Neural progenitor cell (in vitro differentiated cells): ENCODE results near the gene FATE1. TPM values are rescaled to one million over a fixed set of nuclear protein-coding genes. Genes with fewer than 3 reads are reported as not detected.

Source experiments
- DNase-seq: peaks from one replicate; pipeline ENCODE4 v3.0.0-alpha.2; 2016; ENCODE audit warnings: low spot score
- H2AFZ ChIP-seq: fragments of 200-600 bp; sonication (generic); replicated peaks from 2 replicates; pipeline ENCODE4 v1.6.1; 2016; ENCODE audit warnings: antibody characterized with exemption
- H3F3A ChIP-seq: fragments of 200-600 bp; sonication (generic); 2 replicates; pipeline ENCODE4 v1.6.1; 2016; ENCODE audit warnings: antibody characterized with exemption, low read depth
- H3K27ac ChIP-seq: fragments of 200-600 bp; sonication (generic); 2 replicates; pipeline ENCODE4 v1.5.1; 2016; ENCODE audit warnings: mild to moderate bottlenecking
- H3K27me3 ChIP-seq: fragments of 200-600 bp; sonication (generic); 2 replicates; pipeline ENCODE4 v1.6.1; 2016; ENCODE audit warnings: mild to moderate bottlenecking, moderate library complexity
- H3K36me3 ChIP-seq: fragments of 200-600 bp; sonication (generic); 2 replicates; pipeline ENCODE4 v1.5.1; 2016
- H3K4me1 ChIP-seq: fragments of 200-600 bp; sonication (generic); 2 replicates; pipeline ENCODE4 v1.6.1; 2016; ENCODE audit warnings: mixed run types
- H3K4me2 ChIP-seq: fragments of 200-600 bp; sonication (generic); 2 replicates; pipeline ENCODE4 v1.6.1; 2016
- H3K4me3 ChIP-seq: fragments of 200-600 bp; sonication (generic); 2 replicates; pipeline ENCODE4 v1.5.1; 2016
- H3K79me2 ChIP-seq: fragments of 200-600 bp; sonication (generic); 2 replicates; pipeline ENCODE4 v1.6.1; 2016; ENCODE audit warnings: low read depth
- H3K9ac ChIP-seq: fragments of 200-600 bp; sonication (generic); 2 replicates; pipeline ENCODE4 v1.6.1; 2016
- H3K9me3 ChIP-seq: fragments of 200-600 bp; sonication (generic); 2 replicates; pipeline ENCODE4 v1.5.1; 2016; ENCODE audit warnings: low read depth
- H4K20me1 ChIP-seq: fragments of 200-600 bp; sonication (generic); 2 replicates; pipeline ENCODE4 v1.6.1; 2016; ENCODE audit warnings: low read depth
- H3K27ac Mint-ChIP-seq: 3 replicates; pipeline ENCODE4 v1.8.0; 2021; ENCODE audit warnings: mixed read lengths
- H3K27me3 Mint-ChIP-seq: 2 replicates; pipeline ENCODE4 v1.8.0; 2022; ENCODE audit warnings: low read depth, mild to moderate bottlenecking, inconsistent platforms, moderate library complexity, mixed read lengths; ENCODE audit not compliant: insufficient read depth
- H3K36me3 Mint-ChIP-seq: 3 replicates; pipeline ENCODE4 v1.8.0; 2021; ENCODE audit warnings: mixed read lengths
- H3K4me1 Mint-ChIP-seq: 3 replicates; pipeline ENCODE4 v1.8.0; 2021; ENCODE audit warnings: mixed read lengths
- H3K4me3 Mint-ChIP-seq: 3 replicates; pipeline ENCODE4 v1.8.0; 2021; ENCODE audit warnings: mild to moderate bottlenecking, moderate library complexity, mixed read lengths
- H3K9me3 Mint-ChIP-seq: 3 replicates; pipeline ENCODE4 v1.8.0; 2020; ENCODE audit warnings: mixed read lengths
- EZH2 ChIP-seq: fragments of 200-600 bp; sonication (generic); IDR thresholded peaks from 2 replicates; pipeline ENCODE4 v1.6.1; 2017; ENCODE audit warnings: antibody characterized with exemption, mild to moderate bottlenecking, moderate library complexity
- EZH2phosphoT487 ChIP-seq: fragments of 200-600 bp; sonication (generic); IDR thresholded peaks from 2 replicates; pipeline ENCODE4 v1.6.1; 2017; ENCODE audit warnings: antibody characterized with exemption
- total RNA-seq: library from RNA; depleted of rRNA; stranded (reverse); fragments of >200 nt; gene quantifications from 2 replicates; pipeline ENCODE4 v1.2.3, GENCODE V29; 2015; ENCODE audit warnings: low replicate concordance
- TF ChIP-seq, protein P1 (sequence below): fragments of 200-600 bp; sonication (generic); IDR thresholded peaks from 2 replicates; pipeline ENCODE4 v1.5.1; 2017; ENCODE audit warnings: antibody characterized with exemption, mild to moderate bottlenecking

The FATE1 gene
- total RNA-seq, 1 donor from 2014 or later = not detected

DNA sequence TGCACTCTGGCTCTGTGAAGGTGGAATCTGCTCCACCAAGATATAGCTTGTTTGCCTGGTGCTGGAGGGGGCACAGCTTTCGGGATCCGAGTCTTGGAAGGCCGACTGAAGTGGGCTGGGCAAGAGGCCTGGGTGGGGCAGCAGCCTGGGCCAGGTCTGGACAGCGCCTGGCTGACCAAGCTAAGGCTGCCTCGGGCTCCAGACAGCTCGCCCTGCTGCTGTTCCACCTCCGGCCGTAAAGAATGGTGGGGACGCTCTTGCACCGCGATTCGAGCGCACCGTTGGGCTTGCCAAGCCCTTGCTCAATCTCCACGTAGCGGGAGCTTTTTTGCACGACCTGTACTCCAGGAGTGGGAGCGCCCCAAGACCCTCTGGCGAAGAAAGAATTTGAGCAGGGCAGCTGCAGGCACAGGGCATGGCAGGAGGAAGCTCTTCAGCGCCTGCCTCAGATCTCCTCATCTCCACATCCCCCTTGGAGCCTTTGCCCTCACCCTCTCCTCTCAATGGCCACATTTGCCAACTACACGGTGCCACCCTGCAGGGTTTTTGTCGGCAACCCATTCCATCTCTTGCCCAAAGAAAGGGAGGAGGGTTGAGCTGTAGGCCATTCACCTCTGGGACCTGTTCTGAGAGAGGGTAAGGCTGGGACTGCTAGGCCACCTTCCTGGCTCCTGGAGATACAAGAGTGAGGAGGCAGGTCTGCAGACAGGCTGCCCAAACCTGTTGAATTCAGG, 37.6 kb downstream of the FATE1 start:
- peaks cover 11% of the 10 kb centered on the region for H3K9me3 Mint-ChIP-seq
- H2AFZ ChIP-seq = no peak overlapping the region

DNA sequence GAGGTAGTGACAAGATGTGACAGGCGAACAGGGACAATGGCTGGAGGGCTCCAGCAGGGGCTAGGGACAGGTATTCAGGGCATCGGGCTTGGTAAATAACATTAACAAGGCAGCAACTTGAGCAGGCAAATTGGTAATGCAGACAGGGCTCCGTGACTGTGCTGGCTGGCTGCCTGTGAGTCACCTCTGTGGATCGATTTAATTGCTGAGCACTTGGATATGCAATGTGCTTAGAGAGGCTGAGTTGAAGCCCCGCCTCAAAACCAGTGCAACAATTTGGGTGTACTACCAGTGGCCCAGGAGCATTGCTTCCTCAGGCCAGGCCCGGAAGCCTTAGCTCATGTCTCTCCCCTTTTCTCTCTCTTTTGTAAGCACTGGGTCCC, 38.2 kb downstream of the FATE1 start:
- no peaks in the 10 kb centered on the region for H3K4me1 ChIP-seq
- H3K36me3 ChIP-seq = no peaks in the 10 kb centered on the region
- H3K4me2 ChIP-seq = no peak overlapping the region
- H4K20me1 ChIP-seq = no peaks in the 10 kb centered on the region
- H3K4me3 Mint-ChIP-seq = no peak overlapping the region
- no peaks in the 10 kb centered on the region for H3K27me3 ChIP-seq
- no peaks in the 10 kb centered on the region for H3K36me3 Mint-ChIP-seq
- no peak overlapping the region for H3K27ac Mint-ChIP-seq
- H3K4me3 ChIP-seq = no peak overlapping the region
- no peaks in the 10 kb centered on the region for H3K9me3 ChIP-seq
- peaks cover 4% of the 10 kb centered on the region for H3K27me3 Mint-ChIP-seq
- no peaks in the 10 kb centered on the region for H3K4me1 Mint-ChIP-seq
- no peaks in the 10 kb centered on the region for H3K79me2 ChIP-seq
- no peak overlapping the region for H3K9ac ChIP-seq
- no peaks in the 10 kb centered on the region for H3F3A ChIP-seq
- peaks cover 11% of the 10 kb centered on the region for H3K9me3 Mint-ChIP-seq
- H2AFZ ChIP-seq = no peak overlapping the region
- no peak for DNase-seq
- no peak for TF ChIP-seq EZH2phosphoT487
- TF ChIP-seq EZH2 = no peak
- TF ChIP-seq, protein P1, sequence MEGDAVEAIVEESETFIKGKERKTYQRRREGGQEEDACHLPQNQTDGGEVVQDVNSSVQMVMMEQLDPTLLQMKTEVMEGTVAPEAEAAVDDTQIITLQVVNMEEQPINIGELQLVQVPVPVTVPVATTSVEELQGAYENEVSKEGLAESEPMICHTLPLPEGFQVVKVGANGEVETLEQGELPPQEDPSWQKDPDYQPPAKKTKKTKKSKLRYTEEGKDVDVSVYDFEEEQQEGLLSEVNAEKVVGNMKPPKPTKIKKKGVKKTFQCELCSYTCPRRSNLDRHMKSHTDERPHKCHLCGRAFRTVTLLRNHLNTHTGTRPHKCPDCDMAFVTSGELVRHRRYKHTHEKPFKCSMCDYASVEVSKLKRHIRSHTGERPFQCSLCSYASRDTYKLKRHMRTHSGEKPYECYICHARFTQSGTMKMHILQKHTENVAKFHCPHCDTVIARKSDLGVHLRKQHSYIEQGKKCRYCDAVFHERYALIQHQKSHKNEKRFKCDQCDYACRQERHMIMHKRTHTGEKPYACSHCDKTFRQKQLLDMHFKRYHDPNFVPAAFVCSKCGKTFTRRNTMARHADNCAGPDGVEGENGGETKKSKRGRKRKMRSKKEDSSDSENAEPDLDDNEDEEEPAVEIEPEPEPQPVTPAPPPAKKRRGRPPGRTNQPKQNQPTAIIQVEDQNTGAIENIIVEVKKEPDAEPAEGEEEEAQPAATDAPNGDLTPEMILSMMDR = no peak
- H3K27ac ChIP-seq = no peak overlapping the region

More for the DNA sequence above, 37.6 kb downstream of the FATE1 start:
- H3K27ac Mint-ChIP-seq = no peak overlapping the region
- H3K4me3 ChIP-seq = no peak overlapping the region
- no peaks in the 10 kb centered on the region for H3K27me3 ChIP-seq
- H3K36me3 Mint-ChIP-seq = no peaks in the 10 kb centered on the region
- H3K79me2 ChIP-seq = no peaks in the 10 kb centered on the region
- peak; percentile 75 for DNase-seq
- H3F3A ChIP-seq = no peaks in the 10 kb centered on the region
- H3K4me1 ChIP-seq = no peaks in the 10 kb centered on the region
- H3K27me3 Mint-ChIP-seq = peaks cover 4% of the 10 kb centered on the region
- no peak overlapping the region for H3K4me3 Mint-ChIP-seq
- TF ChIP-seq EZH2phosphoT487 (no peak), EZH2 (no peak)
- TF ChIP-seq, protein P1 = peak; percentile 67
- H3K27ac ChIP-seq = no peak overlapping the region
- no peaks in the 10 kb centered on the region for H3K36me3 ChIP-seq
- H3K9ac ChIP-seq = no peak overlapping the region
- H3K4me2 ChIP-seq = no peak overlapping the region
- H3K4me1 Mint-ChIP-seq = no peaks in the 10 kb centered on the region
- H3K9me3 ChIP-seq = no peaks in the 10 kb centered on the region
- no peaks in the 10 kb centered on the region for H4K20me1 ChIP-seq

DNA sequence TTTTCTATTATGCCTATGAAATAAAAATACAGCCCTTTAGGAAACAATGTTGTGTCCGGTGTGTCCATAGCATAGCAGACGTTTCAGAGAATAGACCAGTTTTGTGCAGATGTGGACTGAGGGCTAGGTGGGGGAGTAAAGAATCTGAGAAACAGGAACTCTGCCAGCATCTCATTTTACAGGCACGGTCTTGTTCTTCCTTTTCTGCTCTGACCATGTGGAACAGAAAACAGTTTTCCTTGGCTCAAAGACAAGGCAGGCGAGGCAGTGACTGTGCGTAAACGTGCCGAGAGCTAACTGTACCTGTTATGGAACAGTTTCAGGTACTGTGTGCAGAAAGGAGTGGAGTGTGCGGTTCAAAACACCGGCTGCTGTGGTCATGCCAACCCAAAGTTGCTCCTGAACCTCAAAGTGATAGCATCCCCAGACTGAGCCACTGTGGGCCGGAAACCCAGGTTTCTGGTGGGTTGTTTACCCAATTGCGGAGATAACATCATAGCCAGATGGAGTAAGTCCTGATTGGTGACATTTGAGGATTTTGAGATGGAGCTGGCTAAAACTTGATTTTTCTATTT, 38.9 kb downstream of the FATE1 start:
- Histone ChIP-seq H3K79me2 (no peaks in the 10 kb centered on the region), H3K27me3 (no peaks in the 10 kb centered on the region), H3K4me3 (no peak overlapping the region), H3K4me2 (no peak overlapping the region), H3K9me3 (no peaks in the 10 kb centered on the region), H2AFZ (no peak overlapping the region), H3K27ac (no peak overlapping the region), H3K4me1 (no peaks in the 10 kb centered on the region), H4K20me1 (no peaks in the 10 kb centered on the region), H3F3A (no peaks in the 10 kb centered on the region), H3K9ac (no peak overlapping the region), H3K36me3 (no peaks in the 10 kb centered on the region)
- Mint-ChIP-seq H3K36me3 (no peaks in the 10 kb centered on the region), H3K27me3 (peaks cover 4% of the 10 kb centered on the region), H3K9me3 (peaks cover 11% of the 10 kb centered on the region), H3K27ac (no peak overlapping the region), H3K4me3 (no peak overlapping the region), H3K4me1 (no peaks in the 10 kb centered on the region)
- no peak for DNase-seq
- TF ChIP-seq EZH2phosphoT487 (no peak), EZH2 (no peak)
- TF ChIP-seq, protein P1 = no peak
